Kidney (tissue), 14 donors: ENCODE measurements around the gene ANKRD23. TPM values are rescaled to one million over a fixed set of nuclear protein-coding genes. Genes with fewer than 3 reads are reported as not detected.

Source experiments
- DNase-seq, 5 donors: peaks; one replicate each; pipeline ENCODE4 v3.0.0-alpha.2; 2013 to 2020
- FAIRE-seq: peaks from 2 replicates; lab custom pipeline; 2012; peaks lifted over from hg19 to GRCh38; lab: Jason Lieb, UNC
- H3K27ac ChIP-seq, 2 donors: one replicate each; pipeline ENCODE4 v1.7.0; 2013; ENCODE audit warnings: low read depth in 2 of 2, low read length in 2 of 2, inconsistent platforms in 1 of 2
- H3K27me3 ChIP-seq: one replicate; pipeline ENCODE4 v1.7.1; 2013; ENCODE audit warnings: low read length, inconsistent platforms; ENCODE audit not compliant: control insufficient read depth, insufficient read depth
- H3K36me3 ChIP-seq, 3 donors: one replicate each; pipeline versions ENCODE4 v1.7.0 to v1.7.1; 2013; ENCODE audit warnings: low read length in 3 of 3, control low read depth in 1 of 3, inconsistent platforms in 1 of 3; ENCODE audit not compliant: insufficient read depth in 3 of 3, control insufficient read depth in 2 of 3
- H3K4me1 ChIP-seq, 3 donors: one replicate each; pipeline versions ENCODE4 v1.7.0 to v1.7.1; 2013; ENCODE audit warnings: low read length in 3 of 3, inconsistent platforms in 1 of 3, low read depth in 1 of 3; ENCODE audit not compliant: control insufficient read depth in 2 of 3, insufficient read depth in 2 of 3
- H3K4me3 ChIP-seq, 3 donors: one replicate each; pipeline versions ENCODE4 v1.7.0 to v1.8.1; 2013; ENCODE audit warnings: low read length in 3 of 3, control low read depth in 1 of 3, inconsistent platforms in 1 of 3
- H3K9ac ChIP-seq, 3 donors: one replicate each; pipeline versions ENCODE4 v1.7.0 to v1.7.1; 2013; ENCODE audit warnings: low read length in 3 of 3, control low read depth in 1 of 3, inconsistent platforms in 1 of 3
- H3K9me3 ChIP-seq, 3 donors: one replicate each; pipeline versions ENCODE4 v1.7.0 to v1.7.1; 2013; ENCODE audit warnings: low read length in 3 of 3, control low read depth in 1 of 3, inconsistent platforms in 1 of 3; ENCODE audit not compliant: control insufficient read depth in 2 of 3, insufficient read depth in 1 of 3
- intact Hi-C: fragments of 100-400 bp; cut with DNase I; formaldehyde crosslinking; loops from one replicate; pipeline ENCODE4 v1.11.1; 2022
- polyA plus RNA-seq: library from polyadenylated mRNA; stranded (reverse); fragments of 350-450 nt; fragmentation: Illumina TruSeq; extraction: RNeasy Lipid Tissue Mini Kit (QIAGEN cat#74804); gene quantifications from one replicate; pipeline ENCODE4 v1.2.3, GENCODE V29; 2014; ENCODE audit warnings: low read depth, low replicate concordance; ENCODE audit not compliant: insufficient read depth
- total RNA-seq: library from RNA; stranded (reverse); fragmentation: NEBNext Ultra II Directional; extraction: Animal tissue kit (Norgen Biotek cat#: 25700); gene quantifications from one replicate; pipeline ENCODE4 v1.2.1, GENCODE V29; 2021
- TF ChIP-seq, protein P1 (sequence below): IDR thresholded peaks from 3 replicates; pipeline ENCODE4 v1.5.1; 2012; ENCODE audit warnings: mild to moderate bottlenecking, moderate library complexity, borderline replicate concordance; ENCODE audit not compliant: insufficient read depth; ENCODE audit errors: extremely low read depth
- donor health status: control.
- donor health status: control.
- donor health status: control.
- donor health status: control.
- donor health status: control.
- donor health status: DM: yes; HTN: yes; CAD: no.
- donor health status: Normal renal cell carcinoma (clear cell type).

Gene ANKRD23
- total and polyA plus RNA-seq, 2 donors from 2014 or later: 1.6 to 4.0 TPM

DNA sequence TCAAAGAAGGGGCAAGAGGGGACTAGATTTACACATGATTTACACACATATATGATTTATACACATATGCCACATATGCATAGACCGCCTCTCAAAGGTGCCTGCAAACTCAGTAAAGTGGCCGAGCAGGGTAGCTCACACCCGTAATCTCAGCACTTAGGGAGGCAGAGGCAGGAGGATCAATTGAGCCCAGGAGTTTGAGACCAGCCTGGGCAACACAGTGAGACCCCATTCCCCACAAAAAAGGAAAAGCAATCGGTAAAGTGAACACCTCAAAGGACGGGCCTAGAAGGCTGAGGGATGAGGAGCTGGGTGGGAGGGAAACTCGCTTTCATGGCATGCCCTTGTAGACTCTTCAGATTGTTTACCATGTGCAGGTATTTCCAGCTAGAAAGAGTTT is 8.8 kb upstream of the ANKRD23 start:
- H3K9me3 ChIP-seq: no peaks in the 10 kb centered on the region
- FAIRE-seq (no peak), DNase-seq (no peak)
- peaks cover 4 to 32% (median 19%) of the 10 kb centered on the region in 3 donors for H3K36me3 ChIP-seq
- no peak overlapping the region for H3K9ac ChIP-seq
- intact Hi-C loops: no loop called here
- peaks cover 0 to 7% (median 5%) of the 10 kb centered on the region in 3 donors for H3K4me1 ChIP-seq
- no peaks in the 10 kb centered on the region for H3K27me3 ChIP-seq
- H3K4me3 ChIP-seq: no peak overlapping the region
- TF ChIP-seq, protein P1, sequence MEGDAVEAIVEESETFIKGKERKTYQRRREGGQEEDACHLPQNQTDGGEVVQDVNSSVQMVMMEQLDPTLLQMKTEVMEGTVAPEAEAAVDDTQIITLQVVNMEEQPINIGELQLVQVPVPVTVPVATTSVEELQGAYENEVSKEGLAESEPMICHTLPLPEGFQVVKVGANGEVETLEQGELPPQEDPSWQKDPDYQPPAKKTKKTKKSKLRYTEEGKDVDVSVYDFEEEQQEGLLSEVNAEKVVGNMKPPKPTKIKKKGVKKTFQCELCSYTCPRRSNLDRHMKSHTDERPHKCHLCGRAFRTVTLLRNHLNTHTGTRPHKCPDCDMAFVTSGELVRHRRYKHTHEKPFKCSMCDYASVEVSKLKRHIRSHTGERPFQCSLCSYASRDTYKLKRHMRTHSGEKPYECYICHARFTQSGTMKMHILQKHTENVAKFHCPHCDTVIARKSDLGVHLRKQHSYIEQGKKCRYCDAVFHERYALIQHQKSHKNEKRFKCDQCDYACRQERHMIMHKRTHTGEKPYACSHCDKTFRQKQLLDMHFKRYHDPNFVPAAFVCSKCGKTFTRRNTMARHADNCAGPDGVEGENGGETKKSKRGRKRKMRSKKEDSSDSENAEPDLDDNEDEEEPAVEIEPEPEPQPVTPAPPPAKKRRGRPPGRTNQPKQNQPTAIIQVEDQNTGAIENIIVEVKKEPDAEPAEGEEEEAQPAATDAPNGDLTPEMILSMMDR: no peak
- no peak overlapping the region for H3K27ac ChIP-seq

DNA sequence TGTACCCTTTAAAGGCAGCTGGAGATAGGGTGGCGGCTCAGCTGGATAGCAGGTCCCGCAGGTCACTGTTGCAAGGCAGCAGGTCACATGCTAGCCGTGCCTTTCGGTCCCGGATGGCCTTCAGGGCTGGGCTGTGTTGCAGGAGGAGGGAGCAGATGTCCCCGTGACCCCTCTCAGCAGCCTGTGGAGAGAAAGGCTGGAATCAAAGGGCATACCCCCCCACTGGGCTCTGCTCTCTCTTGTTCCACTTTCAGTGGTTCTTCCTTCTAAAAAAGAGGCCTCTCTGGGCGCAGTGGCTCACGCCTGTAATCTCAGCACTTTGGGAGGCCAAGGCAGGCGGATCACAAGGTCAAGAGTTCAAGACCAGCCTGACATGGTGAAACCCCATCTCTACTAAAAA is 4.4 kb upstream of the ANKRD23 start:
- DNase-seq (peak in 1 of 5 donors; percentile 66), FAIRE-seq (no peak)
- H3K27me3 ChIP-seq: no peaks in the 10 kb centered on the region
- H3K9me3 ChIP-seq: no peaks in the 10 kb centered on the region
- TF ChIP-seq, protein P1: no peak
- H3K4me1 ChIP-seq: no peaks in the 10 kb centered on the region
- H3K36me3 ChIP-seq: peaks cover 4 to 32% (median 21%) of the 10 kb centered on the region in 3 donors
- H3K27ac ChIP-seq: no peak overlapping the region
- H3K9ac ChIP-seq: no peak overlapping the region
- H3K4me3 ChIP-seq: no peak overlapping the region
- intact Hi-C loops: no loop called here

DNA sequence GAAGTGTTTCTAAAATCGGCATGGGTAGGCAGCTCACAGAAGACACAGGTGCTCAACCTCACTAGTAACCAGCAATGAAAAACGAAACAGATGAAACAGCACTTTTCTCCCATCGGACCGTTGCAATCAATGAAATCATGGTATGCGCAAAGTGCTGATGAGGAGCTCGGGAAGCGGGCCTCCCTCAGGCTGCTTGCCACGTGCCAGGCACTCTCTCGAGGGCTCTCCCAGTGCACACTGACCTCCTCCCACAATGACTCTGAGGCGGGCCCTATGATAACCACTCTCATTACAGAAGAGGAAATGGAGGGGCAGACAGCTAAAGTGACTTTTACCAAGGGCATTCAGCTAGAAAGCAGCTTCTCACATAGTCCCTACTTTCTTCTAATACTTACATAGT is 3.8 kb upstream of the ANKRD23 start:
- Histone ChIP-seq H3K4me3 (no peak overlapping the region), H3K27me3 (no peaks in the 10 kb centered on the region), H3K27ac (no peak overlapping the region), H3K4me1 (no peaks in the 10 kb centered on the region), H3K9ac (no peak overlapping the region), H3K36me3 (peaks cover 4 to 25% (median 17%) of the 10 kb centered on the region in 3 donors), H3K9me3 (no peaks in the 10 kb centered on the region)
- no peak for FAIRE-seq
- TF ChIP-seq, protein P1: no peak
- no peak for DNase-seq
- intact Hi-C loops: no loop called here

DNA sequence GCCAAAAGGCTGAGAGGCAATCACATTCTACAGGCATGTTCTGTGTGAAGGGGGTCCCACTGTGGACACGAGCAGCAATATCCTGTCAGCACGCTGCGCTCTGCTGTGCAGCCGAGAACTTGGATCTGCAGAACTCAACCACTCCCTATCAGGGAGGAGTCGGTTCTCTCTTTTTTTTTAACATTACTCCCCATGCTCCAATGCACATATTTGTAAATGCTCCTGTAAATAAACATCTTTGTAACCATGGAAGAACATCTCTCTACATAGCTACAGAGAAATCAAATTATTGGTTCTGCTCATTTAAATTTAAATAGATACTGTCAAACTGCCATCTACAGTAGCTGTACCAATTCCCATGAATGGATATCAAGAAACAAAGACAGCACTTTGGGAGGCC is 3.0 kb upstream of the ANKRD23 start:
- Histone ChIP-seq H3K9me3 (no peaks in the 10 kb centered on the region), H3K4me3 (no peak overlapping the region), H3K27ac (no peak overlapping the region), H3K9ac (no peak overlapping the region), H3K4me1 (no peaks in the 10 kb centered on the region), H3K27me3 (no peaks in the 10 kb centered on the region), H3K36me3 (peaks cover 4 to 24% (median 16%) of the 10 kb centered on the region in 3 donors)
- intact Hi-C loops: no loop called here
- FAIRE-seq (no peak), DNase-seq (no peak)
- TF ChIP-seq, protein P1: no peak
